Hepatic stellate cell (primary cell): ENCODE measurements around the gene ACOT6.
"Not testable (repeated sequence)": the region's sequence is repeated elsewhere in the genome, so short reads cannot be mapped to it uniquely, and the experiment has no call there.

Source experiments
- DNase-seq: peaks from one replicate; pipeline ENCODE4 v3.0.0; 2011; ENCODE audit warnings: low spot score

ACOT6 gene

DNA sequence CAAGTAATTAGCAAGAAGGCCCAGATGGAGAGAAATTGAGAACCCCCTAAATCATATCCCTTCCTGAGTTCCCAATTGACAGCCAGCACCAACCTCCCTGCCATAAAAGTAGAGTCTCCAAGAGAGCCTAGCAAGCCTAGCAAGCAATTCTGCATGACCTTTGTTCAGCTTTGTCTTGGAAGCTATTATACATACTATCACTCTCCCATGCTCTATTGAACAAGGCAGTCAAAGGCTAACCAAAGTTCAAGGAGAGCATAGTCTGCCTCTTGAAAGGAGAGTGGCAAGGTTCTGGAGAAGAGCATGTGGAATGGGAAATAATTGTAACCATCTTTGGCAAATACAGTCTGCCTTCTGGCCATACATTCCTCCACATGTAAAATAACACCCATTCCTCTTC is 12.8 kb upstream of the ACOT6 start:
- no peak for DNase-seq

DNA sequence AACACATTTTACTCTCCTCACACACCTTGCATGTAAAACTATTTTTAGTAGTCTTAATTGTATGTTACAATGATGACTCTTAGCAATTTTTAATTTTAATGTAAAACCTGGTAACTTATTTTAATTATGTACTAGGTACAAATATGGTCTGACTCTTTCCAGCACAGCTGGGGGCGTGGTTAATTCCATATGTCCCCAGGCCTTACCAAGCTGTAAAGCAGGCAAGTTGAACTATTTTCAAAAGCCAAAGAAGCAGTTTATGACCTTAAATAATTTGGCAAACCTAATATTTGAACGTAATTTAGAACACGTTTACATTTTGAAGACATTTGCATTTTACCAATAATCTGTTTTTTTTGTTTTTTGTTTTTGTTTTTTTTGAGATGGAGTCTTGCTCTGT is 9.3 kb upstream of the ACOT6 start:
- no peak for DNase-seq

DNA sequence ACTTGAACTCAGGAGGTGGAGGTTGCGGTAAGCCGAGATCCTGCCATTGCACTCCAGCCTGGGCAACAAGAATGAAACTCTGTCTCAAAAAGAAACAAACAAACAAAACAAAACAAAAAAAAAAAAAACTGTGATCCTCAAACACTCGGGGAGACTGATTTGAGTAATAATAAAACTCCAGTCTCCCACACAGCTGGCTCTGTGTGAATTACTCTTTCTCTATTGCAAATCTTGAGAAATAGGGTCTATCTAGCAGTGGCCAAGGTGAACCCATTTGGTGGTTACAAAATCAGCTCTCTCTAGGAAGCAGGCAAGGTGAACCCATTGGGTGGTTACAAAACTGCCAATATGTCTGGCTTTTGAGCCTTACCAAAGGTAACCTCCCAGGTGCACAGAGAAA is 6.0 kb upstream of the ACOT6 start:
- DNase-seq = no peak

DNA sequence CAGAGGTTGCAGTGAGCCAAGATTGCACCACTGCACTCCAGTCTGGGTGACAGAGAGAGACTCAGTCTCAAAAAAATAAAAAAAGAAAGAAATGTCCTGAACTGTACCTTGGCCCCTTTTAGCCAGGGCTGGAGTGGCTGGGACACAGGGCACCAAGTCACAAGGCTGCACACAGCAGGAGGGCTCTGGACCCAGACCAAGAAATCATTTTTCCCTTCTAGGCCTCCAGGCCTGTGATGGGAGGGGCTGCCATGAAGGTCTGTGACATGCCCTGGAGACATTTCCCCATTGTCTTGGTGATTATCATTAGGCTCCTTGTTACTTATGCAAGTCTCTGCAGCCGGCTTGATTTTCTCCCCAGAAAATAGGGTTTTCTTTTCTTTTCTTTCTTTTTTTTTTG is 5.1 kb upstream of the ACOT6 start:
- no peak for DNase-seq

DNA sequence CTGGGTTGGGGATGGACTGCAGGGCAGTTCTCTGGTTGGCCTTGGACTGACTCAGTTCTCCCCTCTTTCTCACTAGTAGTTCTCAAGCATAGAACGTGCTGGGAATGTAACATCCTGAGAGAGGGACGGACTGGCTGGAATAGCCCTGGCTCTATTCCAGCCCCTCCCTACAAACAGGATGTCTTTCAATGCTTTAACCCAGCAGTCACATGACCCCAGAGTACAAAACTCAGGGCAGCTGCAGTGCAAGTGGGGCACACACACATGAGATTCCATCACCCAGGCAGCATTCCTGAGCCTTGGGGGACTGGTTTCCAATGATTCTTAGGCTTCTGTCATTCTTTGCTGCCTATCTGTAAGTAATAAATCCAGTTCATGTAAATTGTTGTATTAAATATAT is 1.6 kb upstream of the ACOT6 start:
- DNase-seq = no peak

DNA sequence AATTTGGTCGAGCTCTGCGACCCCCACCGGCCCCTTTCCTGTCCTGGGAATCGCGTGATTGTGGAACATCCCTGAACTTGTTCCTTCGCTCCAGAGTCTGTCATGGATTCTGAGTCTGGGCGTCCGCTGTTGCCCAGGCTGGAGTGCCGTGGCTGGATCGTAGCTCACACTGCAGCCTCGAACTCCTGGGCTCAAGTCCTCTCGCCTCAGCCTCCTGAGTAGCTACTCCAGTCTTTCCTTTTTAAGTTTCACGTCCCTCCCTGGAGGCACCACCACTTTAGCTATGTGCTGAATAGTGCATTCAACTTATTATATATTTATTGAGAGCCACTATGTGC is 698 bp downstream of the ACOT6 start:
- DNase-seq = no peak

DNA sequence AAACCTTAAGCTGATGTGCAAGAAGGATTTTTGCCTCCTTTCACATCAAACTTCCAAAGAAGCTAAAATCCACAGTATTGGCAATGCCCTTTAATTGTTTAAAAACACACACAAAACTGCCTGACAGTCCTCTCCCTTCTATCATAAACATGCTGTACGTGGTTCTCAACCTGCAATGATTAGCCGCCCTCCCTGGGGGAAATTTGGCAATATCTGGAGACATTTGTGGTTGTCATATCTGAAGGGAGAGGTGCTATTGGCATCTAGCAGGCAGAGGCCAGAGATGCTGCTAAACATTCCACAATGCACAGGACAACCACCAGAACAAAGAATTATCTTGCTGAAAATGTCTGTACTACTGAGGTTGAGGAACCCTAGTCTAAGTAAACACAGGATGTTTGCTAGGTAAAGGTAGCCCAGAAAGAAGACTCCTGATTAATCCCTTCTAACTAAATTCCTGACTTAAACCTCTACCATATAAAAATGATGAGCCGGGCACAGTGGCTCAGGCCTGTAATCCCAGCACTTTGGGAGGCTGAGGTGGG is 1.2 kb downstream of the ACOT6 start:
- DNase-seq = no peak

DNA sequence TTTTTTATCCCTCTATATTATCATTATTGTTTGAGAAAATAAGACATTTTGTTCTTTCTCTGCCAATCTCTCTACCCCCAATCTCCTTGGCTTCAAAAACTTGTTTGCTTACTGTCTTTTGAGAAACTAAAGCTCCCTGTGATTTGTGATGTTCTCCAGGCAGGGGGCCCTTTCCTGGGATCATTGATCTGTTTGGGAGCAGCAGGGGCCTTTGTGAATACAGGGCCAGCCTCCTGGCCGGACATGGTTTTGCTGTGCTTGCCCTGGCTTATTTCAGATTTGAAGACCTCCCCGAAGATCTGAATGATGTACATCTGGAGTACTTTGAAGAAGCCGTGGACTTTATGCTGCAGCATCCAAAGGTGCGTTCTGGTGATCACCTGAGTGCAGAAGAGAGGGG is 4.5 kb downstream of the ACOT6 start:
- no peak for DNase-seq

DNA sequence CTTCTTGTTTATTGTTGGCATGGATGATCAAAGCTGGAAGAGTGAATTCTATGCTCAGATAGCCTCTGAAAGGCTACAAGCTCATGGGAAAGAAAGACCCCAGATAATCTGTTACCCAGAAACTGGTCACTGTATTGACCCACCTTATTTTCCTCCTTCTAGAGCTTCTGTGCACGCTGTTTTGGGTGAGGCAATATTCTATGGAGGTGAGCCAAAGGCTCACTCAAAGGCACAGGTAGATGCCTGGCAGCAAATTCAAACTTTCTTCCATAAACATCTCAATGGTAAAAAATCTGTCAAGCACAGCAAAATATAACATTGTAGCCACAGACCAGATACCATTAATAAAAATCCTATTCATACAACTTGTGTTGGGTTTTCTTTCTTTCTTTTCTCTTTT is 7.2 kb downstream of the ACOT6 start:
- no peak for DNase-seq

DNA sequence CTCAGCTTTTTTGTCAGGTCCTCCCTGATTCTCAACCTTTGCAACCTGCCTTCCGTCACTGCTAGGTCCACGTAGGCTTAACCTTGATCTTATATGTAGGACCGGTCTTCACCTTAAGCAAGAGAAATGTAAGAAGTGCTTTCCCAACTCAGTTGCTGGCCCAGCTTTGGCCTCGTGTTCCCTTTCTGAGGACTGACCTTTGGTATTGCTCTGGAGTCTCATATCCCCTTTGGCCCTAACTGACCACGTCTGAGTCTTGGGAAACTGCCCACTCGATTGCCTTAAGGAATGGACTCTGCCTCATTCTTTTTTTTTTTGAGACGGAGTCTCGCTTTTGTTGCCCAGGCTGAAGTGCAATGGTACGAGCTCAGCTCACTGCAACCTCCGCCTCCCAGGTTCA is 8.0 kb downstream of the ACOT6 start:
- no peak for DNase-seq

DNA sequence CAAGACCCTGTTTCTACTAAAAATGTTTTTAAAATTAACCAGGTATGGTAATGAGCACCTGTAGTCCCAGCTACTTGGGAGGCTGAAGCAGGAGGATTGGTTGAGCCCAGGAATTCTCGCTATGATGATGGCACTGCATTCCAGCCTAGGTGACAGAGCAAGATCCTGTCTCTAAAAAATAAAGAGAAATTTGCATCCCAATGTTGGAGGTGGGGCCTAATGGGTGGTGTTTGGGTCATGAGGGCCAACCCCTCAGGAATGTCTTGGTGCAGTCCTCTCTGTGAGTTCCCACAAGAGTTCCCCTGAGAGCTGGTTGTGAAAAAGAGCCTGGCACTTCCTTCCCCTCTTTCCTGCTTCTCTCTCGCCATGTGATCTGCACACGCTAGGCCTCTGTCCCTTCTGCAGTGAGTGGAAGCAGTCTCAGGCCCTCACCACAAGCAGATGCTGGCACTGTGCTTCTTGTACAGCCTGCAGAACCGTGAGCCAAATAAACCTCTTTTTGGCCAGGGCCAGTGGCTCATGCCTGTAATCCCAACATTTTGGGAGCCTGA is 11.3 kb downstream of the ACOT6 start:
- no peak for DNase-seq

DNA sequence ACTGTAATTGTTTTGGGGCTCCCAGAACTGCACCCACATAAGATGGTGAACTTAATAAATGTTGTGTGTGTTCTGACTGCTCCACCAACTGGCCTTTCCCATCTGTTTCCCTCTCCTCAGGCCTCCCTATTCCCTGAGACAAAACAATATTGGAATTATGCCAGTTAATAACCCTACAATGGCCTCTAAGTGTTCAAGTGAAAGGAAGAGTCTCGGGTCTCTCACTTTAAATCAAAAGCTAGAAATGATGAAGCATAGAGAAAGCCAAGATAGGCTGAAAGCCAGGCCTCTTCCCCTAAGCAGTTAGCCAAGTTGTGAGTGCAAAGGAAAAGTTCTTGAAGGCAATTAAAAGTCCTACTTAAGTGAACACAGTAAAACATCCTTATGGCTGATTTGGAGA is 13.4 kb downstream of the ACOT6 start:
- no peak for DNase-seq

DNA sequence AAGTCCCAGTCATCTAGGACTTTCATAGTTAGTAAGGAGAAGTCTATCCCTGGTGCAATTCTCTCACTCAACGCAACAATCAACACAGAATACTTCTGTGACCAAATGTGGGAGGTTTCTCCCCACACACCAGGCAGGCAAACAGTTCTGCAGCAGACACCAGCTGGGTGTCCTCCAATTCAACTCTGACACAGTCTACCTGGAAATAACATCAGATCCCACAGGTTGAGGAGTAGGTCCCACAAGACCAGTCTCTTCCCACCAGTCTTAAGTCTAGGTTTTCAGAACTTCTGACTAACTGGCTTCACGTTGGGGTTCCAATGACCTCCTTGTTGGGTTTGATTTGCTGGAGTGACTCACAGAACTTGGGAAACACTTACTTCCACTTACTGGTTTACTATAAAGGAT is 14.8 kb downstream of the ACOT6 start:
- DNase-seq = no peak

DNA sequence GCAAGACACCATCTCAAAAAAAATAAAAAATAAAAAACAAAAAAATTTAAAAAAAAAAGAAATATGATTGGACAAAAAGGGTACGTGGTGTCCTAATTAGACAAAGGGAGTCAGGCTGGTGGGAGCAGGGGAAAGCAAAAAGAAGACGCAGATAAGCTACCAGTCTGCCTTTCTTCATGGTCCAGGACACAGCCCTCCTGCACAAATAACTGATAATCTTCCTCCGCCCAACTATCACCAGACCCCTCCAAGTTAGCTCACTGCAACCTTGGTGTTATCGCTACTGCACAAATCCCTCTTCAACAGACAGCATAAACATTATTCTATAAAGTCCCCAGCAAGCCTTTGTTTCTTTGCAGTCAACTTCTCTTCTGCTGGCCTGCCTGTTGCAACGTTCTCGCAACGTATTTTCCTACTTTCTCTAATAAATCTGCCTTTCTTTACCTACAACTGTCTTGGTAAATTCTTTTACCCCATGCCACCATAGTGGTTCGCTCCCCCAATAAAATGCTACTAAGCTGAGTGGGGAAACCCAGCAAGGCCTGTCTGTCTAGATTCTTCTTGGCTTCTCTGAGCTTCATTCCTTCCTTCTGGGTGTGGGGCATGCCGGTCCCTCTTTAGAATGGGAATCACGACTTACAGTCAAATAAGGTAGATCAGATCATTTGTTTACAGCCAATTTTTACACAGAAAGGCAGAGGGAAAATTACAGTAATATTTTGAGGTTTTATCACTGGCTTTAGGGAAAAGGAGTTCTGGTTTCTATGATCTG is 17.9 kb downstream of the ACOT6 start:
- no peak for DNase-seq

DNA sequence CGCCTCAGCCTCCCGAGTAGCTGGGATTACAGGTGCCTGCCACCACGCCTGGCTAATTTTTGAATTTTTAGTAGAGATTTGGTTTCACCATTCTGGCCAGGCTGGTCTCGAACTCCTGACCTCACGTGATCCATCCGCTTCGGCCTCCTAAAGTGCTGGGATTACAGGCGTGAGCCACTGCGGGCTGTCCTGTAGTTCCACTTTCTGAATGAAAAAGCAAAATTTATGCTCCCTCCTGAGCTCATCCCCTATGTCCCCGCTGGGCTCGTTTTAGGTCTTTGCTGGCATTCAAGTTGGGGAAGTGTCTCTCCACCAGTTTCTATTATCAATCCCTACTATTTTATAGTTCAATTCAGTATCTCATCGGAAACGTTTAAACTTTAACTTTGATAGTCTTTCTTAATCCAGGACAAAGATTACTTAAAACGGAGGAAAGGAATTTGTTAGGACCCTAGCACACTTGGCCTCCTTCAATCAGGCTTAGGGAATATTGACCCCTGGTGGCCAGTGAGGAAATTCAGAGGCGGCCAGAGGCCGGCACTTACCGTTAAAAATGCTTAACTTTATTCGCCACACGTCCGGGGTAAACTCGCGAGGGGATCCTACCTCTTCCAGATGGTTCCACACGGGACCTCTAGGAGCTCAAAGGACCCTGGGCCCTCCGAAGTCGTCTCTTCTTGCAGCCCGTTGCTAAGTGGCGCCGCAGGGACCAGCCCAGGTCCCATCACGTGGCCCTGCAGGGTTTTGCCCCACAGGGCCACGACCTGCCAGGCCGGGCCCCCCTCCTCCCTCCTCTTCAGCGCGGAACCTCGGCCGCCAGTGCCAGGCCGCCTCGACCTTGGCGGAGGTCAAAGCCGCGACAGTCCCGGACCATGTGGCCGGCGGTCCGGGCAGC is 21.0 kb downstream of the ACOT6 start:
- DNase-seq = peak; percentile 71

DNA sequence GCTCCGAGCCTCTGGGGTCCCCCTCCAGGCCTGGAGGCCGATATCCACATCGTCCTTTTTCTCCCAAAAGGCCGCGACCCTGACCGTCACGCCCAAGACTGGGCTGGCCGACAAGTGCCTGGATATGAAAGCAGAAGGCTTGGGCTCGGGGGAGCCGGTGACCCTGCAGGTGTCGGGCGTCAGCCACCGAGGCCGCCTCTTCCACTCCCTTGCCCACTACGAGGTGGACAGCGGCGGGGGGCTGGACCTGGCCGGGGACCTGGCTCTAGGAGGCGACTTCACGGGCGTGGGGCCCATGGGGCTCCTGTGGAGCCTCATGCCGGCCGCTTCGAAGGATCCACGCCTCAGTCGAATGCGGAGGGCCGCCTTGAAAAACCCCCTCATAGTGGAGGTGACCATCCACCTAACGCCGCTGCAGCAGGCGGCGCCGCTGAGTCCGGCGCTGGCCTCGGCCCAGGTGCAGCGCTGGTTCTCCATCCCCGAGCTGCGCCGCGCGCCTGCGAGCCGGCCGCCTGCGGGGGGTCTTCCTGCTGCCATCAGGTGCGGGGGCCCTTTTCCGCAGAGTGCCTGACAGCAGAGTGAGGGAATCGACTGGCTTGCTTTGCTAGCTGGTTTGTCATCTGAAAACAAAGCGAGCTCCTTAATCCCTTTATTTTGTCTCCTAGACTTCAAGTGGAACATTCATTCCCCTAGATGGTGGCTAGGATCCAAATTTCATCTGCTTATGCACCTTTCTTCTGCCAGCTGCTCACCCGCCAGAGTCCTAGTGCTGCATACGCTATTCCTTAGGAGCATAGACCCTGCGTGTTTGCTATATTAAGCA is 21.9 kb downstream of the ACOT6 start:
- no peak for DNase-seq

DNA sequence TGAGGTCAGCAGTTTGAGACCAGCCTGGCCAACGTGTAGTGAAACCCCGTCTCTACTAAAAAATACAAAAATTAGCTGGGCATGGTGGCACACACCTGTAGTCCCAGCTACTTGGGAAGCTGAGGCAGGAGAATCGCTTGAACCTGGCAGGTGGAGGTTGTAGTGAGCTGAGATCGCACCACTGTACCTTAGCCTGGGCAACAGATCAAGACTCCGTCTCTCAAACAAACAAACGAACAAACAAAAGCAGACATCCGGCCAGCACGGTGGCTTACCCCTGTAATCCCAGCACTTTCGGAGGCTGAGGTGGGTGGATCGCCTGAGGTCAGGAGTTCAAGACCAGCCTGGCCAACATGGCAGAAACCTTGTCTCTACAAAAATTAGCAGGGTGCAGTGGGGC is 24.0 kb downstream of the ACOT6 start:
- DNase-seq = not testable (repeated sequence)

DNA sequence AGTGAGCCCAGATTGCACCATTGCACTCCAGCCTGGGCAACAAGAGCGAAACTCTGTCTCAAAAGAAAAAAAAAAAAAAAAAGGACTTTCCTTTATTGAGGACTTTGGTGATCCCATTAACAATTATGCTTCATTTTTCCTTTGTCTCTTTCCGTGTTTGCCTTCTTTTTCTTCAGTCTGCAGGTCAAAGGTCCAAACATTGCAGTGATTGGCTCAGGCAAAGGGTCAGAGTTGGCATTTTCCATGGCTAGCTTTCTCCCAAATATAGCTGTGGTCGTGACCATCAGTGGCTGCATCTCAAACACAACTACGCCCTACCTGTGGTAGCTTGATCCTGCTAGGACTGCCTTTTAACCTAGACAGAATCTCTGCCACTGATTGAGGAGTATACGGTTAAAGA is 25.5 kb downstream of the ACOT6 start:
- DNase-seq = no peak

DNA sequence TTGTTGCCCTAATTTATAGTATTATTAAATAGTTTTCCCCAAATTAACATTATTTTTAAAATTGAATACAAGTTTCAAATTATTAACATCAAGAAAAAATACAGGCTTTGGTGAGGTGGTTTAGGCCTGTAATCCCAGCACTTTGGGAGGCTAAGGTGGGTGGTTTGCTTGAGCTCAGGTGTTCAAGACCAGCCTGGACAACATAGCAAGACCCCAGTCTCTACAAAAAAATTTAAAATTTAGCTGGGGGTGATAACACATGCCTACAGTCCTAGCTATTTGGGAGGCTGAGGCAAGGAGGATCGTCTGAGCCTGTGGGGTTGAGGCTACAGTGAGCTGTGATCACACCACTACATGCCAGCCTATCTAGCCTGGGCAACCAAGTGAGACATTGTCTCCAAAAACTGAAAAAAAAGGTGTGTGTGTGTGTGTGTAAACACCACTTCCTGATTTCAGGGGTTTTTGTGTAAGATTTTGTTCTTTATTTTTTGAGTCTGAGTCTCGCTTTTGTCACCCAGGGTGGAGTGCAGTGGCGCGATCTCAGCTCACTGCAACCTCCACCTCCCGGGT is 28.6 kb downstream of the ACOT6 start:
- DNase-seq = no peak

DNA sequence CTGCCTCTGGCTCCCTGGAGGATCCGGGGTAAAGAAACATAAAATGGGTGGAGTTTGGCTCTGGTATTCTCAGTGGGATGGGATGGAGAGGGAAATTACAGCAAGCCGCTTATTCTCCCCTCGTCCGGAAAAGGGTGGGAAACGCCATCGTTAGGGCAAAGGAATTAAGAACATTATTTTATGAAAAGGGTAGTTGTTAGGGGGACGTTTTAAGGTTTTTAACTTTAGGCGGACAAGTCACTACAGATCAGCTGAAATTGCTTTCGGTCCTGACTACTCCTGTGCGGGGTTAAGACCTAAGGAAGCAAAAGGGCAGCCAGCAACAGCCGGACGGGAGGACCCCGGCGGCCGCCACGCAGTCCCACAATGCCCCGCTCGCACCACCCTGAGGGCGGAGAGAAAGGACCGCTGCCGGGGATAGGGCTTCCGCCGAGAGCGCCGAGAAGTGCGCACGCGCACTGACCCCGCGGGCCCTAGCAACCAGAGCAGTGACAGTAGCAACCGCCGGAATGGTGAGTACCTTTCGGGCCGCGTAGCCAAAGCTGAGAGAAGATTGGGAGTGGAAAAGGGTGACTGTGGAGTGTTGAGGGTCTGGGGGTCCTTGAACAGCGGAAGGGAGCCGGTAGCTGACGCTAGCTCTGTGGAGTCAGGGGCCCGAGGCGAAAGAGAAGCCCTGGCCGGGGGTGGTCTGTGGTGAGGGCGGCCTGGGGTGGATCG is 32.4 kb downstream of the ACOT6 start, which contains the start of gene DNAL1:
DNAL1 (plus strand) TSS at position 456 of the 717 bp plus-strand sequence; CDS start at position 510, 54 bp downstream.
- DNase-seq = peak; percentile 97

DNA sequence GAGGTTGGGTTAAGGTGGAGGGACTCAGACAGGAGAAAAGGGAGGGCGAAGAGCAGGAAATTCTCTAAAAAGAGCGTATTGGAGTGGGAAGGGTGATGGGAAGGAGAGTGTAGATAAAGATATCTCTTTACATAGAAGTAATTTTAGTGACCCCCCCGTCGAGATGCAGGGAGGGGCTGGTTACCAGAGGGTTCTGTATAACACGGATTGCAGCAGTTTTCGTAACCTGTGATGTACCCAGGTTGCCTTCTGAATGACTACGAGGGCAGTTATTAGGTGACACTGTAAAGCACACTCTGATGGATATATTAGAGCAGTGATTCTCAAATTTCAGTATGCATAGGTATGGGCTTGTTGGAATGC is 32.9 kb downstream of the ACOT6 start:
- DNase-seq = no peak
